ENCODE data around the gene SARS2.

SARS2 gene

GRCh38 chr19:38905620-38906019, 24.9 kb downstream of the SARS2 start:
- no peak overlapping the region for H3K4me3 ChIP-seq
- no peak for DNase-seq
- TF ChIP-seq, protein P1, sequence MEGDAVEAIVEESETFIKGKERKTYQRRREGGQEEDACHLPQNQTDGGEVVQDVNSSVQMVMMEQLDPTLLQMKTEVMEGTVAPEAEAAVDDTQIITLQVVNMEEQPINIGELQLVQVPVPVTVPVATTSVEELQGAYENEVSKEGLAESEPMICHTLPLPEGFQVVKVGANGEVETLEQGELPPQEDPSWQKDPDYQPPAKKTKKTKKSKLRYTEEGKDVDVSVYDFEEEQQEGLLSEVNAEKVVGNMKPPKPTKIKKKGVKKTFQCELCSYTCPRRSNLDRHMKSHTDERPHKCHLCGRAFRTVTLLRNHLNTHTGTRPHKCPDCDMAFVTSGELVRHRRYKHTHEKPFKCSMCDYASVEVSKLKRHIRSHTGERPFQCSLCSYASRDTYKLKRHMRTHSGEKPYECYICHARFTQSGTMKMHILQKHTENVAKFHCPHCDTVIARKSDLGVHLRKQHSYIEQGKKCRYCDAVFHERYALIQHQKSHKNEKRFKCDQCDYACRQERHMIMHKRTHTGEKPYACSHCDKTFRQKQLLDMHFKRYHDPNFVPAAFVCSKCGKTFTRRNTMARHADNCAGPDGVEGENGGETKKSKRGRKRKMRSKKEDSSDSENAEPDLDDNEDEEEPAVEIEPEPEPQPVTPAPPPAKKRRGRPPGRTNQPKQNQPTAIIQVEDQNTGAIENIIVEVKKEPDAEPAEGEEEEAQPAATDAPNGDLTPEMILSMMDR (IDR thresholded peaks at IDR 0.05): no peak
- H3K9me3 ChIP-seq: no peaks in the 10 kb centered on the region
- H3K36me3 ChIP-seq: peaks cover 32 to 61% (median 40%) of the 10 kb centered on the region in 3 donors
- H3K27me3 ChIP-seq: no peaks in the 10 kb centered on the region
- intact Hi-C loops (cut with DNase I; ENCODE audit: low total_unique reads): loop anchor here (10.0 kb wide), 1 partner anchor 291 kb away; the partner anchor contains the start of genes EIF3K and MAP4K1
- peaks cover 0 to 10% (median 7%) of the 10 kb centered on the region in 4 donors for H3K4me1 ChIP-seq
- H3K27ac ChIP-seq: no peak overlapping the region

DNA sequence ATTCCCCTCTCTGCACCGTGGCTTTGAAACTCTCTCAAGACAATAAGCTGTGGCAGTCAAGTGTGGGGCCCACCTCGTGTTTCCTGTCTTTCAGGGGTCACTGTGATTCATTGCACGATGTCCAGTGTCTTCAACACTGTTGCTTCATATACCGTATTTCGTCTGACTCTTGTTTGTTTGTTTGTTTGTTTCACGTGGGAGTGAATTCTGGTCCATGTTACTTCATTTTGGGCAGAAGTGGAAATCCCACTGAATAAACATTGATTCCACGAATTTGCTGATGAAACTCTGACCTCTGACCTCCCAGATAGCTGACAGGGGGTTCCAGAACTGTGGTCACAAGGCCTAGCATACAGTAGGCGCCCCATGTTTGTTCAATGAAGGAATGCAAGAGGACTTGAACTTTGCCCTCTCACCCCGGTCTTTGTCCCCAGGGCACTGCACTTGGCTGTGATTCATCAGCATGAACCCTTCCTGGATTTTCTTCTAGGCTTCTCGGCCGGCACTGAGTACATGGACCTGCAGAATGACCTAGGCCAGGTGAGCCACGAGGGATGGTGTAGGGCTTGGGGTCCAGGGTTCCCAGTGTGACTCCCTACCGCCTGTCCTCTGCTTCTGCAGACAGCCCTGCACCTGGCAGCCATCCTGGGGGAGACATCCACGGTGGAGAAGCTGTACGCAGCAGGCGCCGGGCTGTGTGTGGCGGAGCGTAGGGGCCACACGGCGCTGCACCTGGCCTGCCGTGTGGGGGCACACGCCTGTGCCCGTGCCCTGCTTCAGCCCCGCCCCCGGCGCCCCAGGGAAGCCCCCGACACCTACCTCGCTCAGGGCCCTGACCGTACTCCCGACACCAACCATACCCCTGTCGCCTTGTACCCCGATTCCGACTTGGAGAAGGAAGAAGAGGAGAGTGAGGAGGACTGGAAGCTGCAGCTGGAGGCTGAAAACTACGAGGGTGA, 25.7 kb downstream of the SARS2 start:
- intact Hi-C loops (cut with DNase I; ENCODE audit: low total_unique reads): loop anchor here (10.0 kb wide), 1 partner anchor 290 kb away; the partner anchor contains the start of genes EIF3K and MAP4K1
- no peaks in the 10 kb centered on the region for H3K9me3 ChIP-seq
- TF ChIP-seq, protein P1 (IDR thresholded peaks at IDR 0.05): no peak

GRCh38 chr19:38901683-38902082, 28.9 kb downstream of the SARS2 start:
- no peak overlapping the region for H3K4me3 ChIP-seq
- intact Hi-C loops (cut with DNase I; ENCODE audit: low total_unique reads): loop anchor here (2.0 to 10.0 kb wide), 2 partner anchors 53 to 287 kb away; partner anchors contain the start of genes EIF3K, HNRNPL and MAP4K1
- peaks cover 0 to 35% (median 23%) of the 10 kb centered on the region in 4 donors for H3K4me1 ChIP-seq
- TF ChIP-seq, protein P1 (IDR thresholded peaks at IDR 0.05): no peak
- no peaks in the 10 kb centered on the region for H3K9me3 ChIP-seq
- no peak overlapping the region for H3K27ac ChIP-seq
- DNase-seq: no peak
- no peaks in the 10 kb centered on the region for H3K27me3 ChIP-seq
- H3K36me3 ChIP-seq: peaks cover 16 to 33% (median 21%) of the 10 kb centered on the region in 3 donors

More for the DNA sequence above, 25.7 kb downstream of the SARS2 start:
- Histone ChIP-seq H3K4me3 (no peak overlapping the region), H3K27ac (no peak overlapping the region), H3K27me3 (no peaks in the 10 kb centered on the region), H3K4me1 (peaks cover 0 to 14% (median 9%) of the 10 kb centered on the region in 4 donors), H3K36me3 (peaks cover 32 to 61% (median 40%) of the 10 kb centered on the region in 3 donors)
- no peak for DNase-seq

GRCh38 chr19:38900743-38901190, 29.8 kb downstream of the SARS2 start:
- peak overlapping the region; percentile 82 to 92 for H3K27ac ChIP-seq

GRCh38 chr19:38900202-38900629, 30.3 kb downstream of the SARS2 start:
- peaks cover 4 to 20% (median 8%) of the 10 kb centered on the region in 3 donors for H3K36me3 ChIP-seq
- peaks cover 0 to 38% (median 23%) of the 10 kb centered on the region in 4 donors for H3K4me1 ChIP-seq
- no peaks in the 10 kb centered on the region for H3K9me3 ChIP-seq
- peak overlapping the region; percentile 82 to 92 for H3K27ac ChIP-seq
- peak overlapping the region; percentile 63 to 88 for H3K4me3 ChIP-seq
- DNase-seq: no peak
- no peaks in the 10 kb centered on the region for H3K27me3 ChIP-seq
- TF ChIP-seq, protein P1 (IDR thresholded peaks at IDR 0.05): no peak
- intact Hi-C loops (cut with DNase I; ENCODE audit: low total_unique reads): loop anchor here (2.0 to 10.0 kb wide), 2 partner anchors 51 to 285 kb away; partner anchors contain the start of genes EIF3K, HNRNPL and MAP4K1

More at GRCh38 chr19:38900743-38901190, 29.8 kb downstream of the SARS2 start:
- Histone ChIP-seq H3K36me3 (peaks cover 10 to 26% (median 14%) of the 10 kb centered on the region in 3 donors), H3K27me3 (no peaks in the 10 kb centered on the region), H3K4me1 (peaks cover 0 to 38% (median 23%) of the 10 kb centered on the region in 4 donors), H3K9me3 (no peaks in the 10 kb centered on the region), H3K4me3 (peak overlapping the region; percentile 63 to 88)
- no peak for DNase-seq
- intact Hi-C loops (cut with DNase I; ENCODE audit: low total_unique reads): loop anchor here (2.0 to 10.0 kb wide), 2 partner anchors 52 to 286 kb away; partner anchors contain the start of genes EIF3K, HNRNPL and MAP4K1
- TF ChIP-seq, protein P1 (IDR thresholded peaks at IDR 0.05): no peak
